GM19238 (cell line): ENCODE measurements around the gene TPTE2.
"Not testable (repeated sequence)": the region's sequence is repeated elsewhere in the genome, so short reads cannot be mapped to it uniquely, and the experiment has no call there.

Experiments
- DNase-seq: peaks from one replicate; pipeline ENCODE4 v3.0.0; 2011; ENCODE audit warnings: low spot score; ENCODE audit not compliant: insufficient read length

TPTE2 gene

GRCh38 chr13:19561127-19561582 is at the start of gene TPTE2:
TSS of gene TPTE2 (minus strand) at chr13:19561532. CDS start at chr13:19503234, 58,298 bp downstream.
- DNase-seq, result not testable (repeated sequence)

- DNase-seq, result no peak
Observed at GRCh38 chr13:19607523-19608078, 46.3 kb upstream of the TPTE2 start.

DNA sequence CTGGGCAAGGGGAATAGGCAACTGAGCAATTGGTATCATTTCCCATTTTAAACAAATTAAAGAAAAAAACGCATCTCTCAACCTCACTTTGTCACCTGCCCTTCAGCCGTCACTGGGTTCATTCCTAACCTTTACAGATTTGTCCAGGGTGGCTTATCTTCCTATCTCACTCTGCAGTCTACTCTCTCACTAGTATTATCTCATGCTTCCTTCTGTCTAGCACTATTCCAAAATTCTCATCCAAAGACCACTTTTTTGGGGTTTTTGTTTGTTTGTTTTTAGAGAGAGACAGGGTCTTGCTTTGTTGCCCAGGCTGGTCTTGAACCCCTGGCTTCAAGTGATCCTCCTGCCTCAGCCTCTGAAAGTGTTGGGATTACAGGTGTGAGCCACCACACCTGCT is 45.4 kb upstream of the TPTE2 start:
- DNase-seq, result no peak

DNA sequence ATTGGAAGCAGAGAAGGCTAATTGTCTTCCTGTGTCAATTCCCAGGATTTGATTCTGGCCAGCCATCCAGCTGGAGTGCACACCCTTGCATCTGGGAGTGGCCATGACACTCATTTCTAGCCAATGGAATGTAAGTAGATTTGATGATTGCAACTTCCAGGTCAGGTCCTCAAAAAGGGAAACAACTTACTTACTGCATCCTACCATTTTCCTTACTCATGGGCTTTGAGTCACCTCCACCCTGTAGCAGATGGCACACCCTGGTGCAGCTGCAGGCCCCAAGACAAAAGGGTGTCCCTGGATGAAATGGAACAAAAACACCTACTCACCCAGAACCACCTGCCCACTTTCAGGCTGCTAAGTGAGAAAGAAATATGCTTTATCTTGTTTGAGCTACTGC is 44.8 kb upstream of the TPTE2 start:
- DNase-seq, result no peak

DNA sequence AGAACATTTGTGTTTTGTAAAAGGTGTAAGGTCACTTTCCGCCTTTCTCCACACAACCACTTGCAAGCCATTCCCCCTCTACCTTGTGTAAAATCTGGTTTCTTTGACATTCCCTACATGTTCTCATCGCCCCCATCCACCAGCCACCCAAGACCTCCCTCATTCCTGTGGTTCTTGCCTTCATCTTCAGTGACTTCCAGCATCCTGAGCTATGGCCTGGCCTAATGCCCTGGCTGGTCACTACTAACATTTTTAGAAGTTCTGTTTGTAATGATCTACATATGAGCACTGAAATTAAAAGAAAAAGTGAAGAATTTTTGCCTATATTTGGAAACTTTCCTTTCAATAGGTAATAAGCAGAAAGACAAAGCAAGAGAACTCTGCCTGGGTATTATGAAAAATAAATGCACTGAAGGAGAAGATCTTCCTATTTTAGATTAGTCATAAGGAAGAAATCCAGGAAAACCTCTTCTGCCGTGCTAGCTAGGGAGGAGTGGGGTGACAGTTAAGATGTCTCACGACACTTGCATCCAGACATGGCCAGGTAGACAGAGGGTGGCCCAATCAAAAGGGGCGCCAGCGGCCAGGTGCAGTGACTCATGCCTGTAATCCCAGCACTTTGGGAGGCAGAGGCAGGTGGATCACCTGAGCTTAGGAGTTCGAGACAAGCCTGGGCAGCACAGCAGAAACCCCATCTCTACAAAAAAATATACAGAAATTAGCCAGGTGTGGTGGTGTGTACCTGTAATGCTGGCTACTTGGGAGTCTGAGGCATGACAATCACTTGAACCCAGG is 44.0 kb upstream of the TPTE2 start:
- DNase-seq, result no peak

DNA sequence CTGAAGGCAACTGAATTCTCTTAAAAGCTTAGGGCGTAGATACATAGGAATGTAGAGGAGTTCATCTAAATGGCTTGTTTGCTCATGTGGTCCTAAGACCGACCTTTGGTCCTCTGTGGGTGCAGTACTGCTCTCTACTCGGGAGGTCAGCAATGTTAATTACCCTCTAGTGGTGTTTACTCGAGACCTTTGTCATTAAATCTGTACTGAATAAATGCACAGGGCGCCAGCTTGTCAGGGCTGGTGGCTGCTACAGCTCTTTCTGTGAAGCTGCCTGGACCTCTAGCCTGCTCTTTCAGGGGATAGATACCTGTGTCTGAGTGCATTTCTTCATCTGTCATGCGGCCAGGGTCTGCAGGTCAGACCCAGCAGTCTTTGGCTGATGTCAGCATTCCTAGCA is 43.0 kb upstream of the TPTE2 start:
- DNase-seq, result no peak

GRCh38 chr13:19601749-19602725 is 40.7 kb upstream of the TPTE2 start:
- peak; percentile 66 for DNase-seq

DNA sequence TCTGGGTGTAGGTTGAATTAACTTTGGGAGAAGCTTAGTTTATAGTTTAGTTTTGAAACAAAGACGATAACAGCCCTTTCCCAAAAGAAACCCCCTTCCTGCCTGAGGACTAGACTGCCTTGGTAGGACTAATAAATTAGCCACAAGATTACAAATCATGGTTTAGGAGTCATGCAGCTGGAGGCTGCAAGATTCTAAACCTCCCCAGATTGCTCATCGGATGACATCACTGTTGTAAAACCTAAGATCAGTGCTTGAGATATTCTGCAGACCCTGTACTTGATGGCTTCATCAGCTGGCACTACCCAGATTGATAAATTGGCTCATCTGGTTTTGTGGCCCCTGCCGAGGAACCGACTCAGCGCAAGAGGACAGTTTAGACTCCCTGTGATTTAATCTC is 36.2 kb upstream of the TPTE2 start:
- no peak for DNase-seq

DNA sequence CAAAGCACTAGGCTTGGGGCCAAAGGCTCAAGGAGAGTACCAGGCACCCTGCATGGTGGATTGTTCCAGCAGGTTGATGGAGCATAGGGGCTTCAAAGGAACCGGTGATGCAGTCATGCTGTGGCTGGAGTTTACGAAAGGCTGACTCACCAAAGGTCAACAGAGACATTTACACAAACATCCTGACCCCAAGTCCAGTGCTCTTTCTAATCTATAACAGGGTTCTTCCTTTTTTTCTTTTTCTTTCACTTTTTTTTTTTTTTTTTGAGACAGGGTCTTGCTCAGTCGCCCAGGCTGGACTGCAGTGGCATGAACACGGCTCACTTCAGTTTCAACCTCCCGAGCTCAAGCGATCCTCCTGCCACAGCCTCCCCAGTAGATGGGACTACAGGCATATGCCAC is 35.6 kb upstream of the TPTE2 start:
- DNase-seq, result no peak

- DNase-seq, result no peak
Observed at GRCh38 chr13:19596086-19596485, 34.8 kb upstream of the TPTE2 start.

GRCh38 chr13:19592657-19593180 is 31.4 kb upstream of the TPTE2 start:
- DNase-seq, result no peak

DNA sequence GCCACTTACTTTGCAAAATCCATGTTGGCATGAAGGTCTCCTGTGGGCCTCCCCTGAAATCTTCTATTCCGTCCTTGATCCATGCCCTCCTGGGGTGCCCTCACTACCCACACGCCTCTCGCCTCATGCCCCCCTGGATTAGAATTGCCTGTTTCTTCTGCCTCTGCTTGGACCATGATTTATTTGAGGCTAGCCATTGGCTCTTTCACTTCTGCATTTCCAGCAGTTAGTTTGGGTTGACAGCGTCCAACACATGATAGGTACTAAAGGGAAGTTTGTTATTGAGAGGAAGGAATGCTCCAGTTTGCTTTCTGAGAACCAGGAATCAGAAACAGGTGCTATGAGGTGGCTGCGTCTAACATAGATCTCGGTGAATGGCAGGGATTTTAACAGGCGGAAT is 30.5 kb upstream of the TPTE2 start:
- no peak for DNase-seq

DNA sequence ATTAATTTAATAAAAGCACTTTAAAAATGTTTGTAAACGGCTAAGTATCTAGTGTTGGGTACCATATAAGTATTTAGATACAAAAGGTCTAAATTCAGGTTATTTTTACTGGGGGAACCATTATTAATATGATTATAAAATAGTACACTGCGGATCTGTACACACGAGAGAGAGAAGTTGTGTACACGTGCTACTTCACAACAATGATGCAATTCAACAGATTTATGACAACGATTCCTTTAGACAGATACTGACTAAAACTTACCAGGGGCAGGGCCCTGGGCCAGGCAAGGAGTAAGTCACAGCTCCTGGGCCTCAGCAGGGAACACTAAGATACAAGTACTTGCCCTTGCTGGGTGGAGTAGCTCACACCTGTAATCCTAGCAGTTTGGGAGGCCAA is 29.1 kb upstream of the TPTE2 start:
- DNase-seq, result no peak

DNA sequence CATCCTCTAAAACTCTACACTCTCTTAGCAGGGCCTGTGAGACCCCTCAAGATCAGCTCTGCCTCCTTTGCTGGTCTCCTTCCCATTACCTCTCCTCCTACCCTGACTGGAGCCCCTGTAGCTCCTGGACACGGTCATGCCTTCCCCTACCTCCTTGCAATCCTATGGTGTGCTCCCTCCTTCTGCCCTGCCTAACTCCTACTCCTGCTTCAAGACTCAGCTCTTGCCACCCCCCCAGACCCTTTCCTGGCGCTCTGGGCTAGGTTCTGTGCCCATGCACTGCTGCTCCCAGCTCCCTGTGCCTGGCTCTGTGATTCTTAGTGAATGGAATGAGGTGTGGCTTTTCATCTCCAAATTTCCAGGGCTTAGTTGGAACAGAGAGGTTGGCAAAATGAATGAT is 28.0 kb upstream of the TPTE2 start:
- DNase-seq, result no peak

GRCh38 chr13:19587635-19588300 is 26.4 kb upstream of the TPTE2 start:
- no peak for DNase-seq

DNA sequence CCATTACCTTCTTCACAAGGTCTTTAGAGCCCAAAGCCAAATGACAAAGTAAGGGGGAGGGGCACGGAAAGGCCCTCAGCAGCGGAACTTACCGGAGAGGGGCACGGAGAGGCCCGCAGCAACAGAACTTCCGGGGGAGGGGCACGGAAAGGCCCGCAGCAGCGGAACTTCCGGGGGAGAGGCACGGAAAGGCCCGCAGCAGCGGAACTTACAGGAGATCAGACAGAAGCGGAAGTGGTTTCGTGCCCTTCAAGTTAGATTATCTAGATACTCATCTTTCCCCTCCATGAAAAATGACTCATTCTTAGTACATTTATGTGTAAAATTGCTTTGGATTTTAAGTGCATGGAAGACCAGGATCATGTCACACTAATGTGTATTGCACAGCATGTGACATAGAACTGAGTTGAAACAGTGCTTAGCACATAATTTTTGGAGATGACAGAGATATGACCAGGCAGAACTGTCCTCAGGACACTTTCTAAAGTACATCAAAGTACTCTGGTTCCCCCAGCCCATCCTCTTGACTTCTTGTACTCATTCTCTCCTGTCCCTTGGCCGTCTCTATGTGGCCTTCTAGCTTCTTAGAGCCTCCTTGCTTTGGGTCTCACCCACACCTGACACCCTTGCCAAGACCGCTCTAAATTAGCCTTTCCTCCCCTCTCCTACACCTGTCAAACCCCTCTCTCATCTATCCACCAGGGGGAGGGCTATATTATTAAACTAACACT is 25.7 kb upstream of the TPTE2 start:
- DNase-seq, result peak; percentile 47

DNA sequence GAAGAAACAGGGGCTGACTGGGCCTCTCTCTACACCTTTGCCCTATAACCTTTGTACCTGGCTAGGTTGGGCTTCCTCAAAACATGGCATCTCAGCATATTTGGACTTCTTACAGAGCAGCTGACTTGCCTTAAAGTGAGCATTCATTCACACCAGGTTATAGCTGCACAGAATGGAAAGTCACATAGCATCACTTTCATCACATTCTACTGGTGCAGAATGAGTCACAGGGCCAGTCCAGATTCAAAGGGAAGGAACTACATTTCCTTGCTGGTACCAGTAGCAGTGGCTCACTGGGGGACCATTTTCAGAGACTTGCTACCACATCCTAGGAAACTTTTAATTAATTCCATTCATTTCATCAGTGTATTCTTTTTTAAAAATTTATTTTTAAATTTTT is 20.3 kb upstream of the TPTE2 start:
- DNase-seq, result no peak

DNA sequence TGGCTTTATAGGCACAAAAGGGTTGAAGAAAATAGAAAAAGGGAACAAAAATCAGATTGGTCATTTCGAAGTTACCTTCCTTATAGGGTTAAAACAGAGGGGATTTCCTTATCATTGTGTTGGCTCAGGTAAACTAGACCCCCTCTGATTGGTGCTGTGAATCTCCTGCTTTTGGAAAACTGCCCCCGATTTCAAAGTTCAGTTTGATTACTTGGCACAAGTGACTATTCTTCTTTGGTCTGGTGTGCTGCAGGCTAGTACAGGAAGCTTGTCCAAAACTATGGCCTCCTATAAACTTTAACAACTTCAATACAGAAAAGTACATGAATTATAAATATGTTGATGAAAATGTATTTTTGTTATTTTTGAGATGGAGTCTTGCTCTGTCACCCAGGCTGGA is 13.9 kb upstream of the TPTE2 start:
- DNase-seq, result no peak

DNA sequence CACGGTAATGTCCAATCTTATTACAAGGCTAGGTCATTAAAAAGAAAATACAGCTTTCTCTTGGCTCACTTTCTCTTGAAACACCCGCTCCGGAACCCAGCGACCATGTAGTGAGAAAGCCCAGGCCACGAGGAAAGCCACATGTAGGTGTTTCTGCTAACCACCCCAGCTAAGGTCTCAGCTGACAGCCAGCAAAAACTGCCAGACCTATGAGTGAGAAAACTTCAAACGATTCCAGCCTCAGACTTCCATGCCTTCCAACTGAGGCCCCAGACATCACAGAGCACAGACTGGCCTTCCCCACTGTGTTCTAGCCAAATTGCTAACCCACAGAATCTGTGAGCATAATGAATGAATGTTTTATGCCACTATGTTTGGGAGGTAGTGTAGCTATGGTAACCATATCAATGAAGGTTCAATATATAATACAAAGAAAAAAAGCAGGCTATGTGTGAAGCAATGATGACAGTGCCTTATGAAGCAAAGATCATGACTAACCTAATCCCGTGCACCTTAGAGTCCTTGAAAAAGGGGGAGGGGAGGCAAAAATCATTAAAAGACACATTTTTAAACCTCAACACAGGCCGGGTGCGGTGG is 11.9 kb upstream of the TPTE2 start:
- no peak for DNase-seq

DNA sequence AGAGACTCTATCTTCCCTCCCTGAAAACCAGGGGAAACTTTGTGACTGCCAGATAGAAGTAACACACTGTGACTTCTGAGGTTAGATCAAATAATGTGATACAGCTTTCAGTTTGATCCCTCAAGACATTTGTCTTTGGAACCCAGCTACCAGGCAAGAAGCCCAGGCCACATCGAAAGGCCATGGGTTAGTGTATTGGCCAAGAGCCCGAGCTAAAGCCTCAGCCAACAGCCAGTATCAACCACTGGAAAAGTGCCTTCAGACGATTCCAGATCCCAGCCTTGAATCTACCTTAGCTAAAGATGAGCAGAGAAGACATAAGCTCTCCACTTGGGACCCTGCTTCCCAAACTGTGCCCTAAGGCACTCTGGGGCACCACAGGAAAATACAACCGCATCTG is 10.9 kb upstream of the TPTE2 start:
- no peak for DNase-seq
